Measurements from ENCODE around the gene PAK1.

DNA sequence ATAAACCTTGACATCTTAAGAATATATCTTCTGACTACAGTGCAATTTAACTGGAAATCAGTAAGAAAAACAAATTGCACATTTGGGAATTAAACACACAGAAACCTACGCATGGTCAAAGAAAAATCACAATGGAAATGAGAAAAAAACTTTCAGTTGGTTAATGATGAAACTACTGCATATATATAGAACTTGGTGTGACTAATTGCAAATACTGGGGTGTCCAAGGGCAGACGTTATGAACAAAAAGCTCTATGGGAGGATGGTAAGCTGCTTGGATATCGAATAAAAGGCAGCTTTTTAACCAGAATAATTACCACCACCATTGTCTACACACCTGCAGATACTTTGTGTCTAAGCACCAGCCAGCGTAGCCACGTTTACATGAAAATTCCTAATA, 173.2 kb downstream of the PAK1 start:
- TF ChIP-seq, protein P1, sequence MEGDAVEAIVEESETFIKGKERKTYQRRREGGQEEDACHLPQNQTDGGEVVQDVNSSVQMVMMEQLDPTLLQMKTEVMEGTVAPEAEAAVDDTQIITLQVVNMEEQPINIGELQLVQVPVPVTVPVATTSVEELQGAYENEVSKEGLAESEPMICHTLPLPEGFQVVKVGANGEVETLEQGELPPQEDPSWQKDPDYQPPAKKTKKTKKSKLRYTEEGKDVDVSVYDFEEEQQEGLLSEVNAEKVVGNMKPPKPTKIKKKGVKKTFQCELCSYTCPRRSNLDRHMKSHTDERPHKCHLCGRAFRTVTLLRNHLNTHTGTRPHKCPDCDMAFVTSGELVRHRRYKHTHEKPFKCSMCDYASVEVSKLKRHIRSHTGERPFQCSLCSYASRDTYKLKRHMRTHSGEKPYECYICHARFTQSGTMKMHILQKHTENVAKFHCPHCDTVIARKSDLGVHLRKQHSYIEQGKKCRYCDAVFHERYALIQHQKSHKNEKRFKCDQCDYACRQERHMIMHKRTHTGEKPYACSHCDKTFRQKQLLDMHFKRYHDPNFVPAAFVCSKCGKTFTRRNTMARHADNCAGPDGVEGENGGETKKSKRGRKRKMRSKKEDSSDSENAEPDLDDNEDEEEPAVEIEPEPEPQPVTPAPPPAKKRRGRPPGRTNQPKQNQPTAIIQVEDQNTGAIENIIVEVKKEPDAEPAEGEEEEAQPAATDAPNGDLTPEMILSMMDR (IDR thresholded peaks at IDR 0.05; ENCODE audit: insufficient read depth, low read length), result no peak
- TF ChIP-seq SPI1 (IDR thresholded peaks at IDR 0.05; ENCODE audit: borderline replicate concordance, low read depth) (no peak), POLR2AphosphoS5 (IDR thresholded peaks at IDR 0.05; ENCODE audit: low read depth) (no peak)
- TF ChIP-seq, protein P2, sequence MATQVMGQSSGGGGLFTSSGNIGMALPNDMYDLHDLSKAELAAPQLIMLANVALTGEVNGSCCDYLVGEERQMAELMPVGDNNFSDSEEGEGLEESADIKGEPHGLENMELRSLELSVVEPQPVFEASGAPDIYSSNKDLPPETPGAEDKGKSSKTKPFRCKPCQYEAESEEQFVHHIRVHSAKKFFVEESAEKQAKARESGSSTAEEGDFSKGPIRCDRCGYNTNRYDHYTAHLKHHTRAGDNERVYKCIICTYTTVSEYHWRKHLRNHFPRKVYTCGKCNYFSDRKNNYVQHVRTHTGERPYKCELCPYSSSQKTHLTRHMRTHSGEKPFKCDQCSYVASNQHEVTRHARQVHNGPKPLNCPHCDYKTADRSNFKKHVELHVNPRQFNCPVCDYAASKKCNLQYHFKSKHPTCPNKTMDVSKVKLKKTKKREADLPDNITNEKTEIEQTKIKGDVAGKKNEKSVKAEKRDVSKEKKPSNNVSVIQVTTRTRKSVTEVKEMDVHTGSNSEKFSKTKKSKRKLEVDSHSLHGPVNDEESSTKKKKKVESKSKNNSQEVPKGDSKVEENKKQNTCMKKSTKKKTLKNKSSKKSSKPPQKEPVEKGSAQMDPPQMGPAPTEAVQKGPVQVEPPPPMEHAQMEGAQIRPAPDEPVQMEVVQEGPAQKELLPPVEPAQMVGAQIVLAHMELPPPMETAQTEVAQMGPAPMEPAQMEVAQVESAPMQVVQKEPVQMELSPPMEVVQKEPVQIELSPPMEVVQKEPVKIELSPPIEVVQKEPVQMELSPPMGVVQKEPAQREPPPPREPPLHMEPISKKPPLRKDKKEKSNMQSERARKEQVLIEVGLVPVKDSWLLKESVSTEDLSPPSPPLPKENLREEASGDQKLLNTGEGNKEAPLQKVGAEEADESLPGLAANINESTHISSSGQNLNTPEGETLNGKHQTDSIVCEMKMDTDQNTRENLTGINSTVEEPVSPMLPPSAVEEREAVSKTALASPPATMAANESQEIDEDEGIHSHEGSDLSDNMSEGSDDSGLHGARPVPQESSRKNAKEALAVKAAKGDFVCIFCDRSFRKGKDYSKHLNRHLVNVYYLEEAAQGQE (IDR thresholded peaks at IDR 0.05; ENCODE audit: insufficient replicate concordance, low read depth), result no peak
